ENCODE results near the gene LPP.

Gene LPP

DNA sequence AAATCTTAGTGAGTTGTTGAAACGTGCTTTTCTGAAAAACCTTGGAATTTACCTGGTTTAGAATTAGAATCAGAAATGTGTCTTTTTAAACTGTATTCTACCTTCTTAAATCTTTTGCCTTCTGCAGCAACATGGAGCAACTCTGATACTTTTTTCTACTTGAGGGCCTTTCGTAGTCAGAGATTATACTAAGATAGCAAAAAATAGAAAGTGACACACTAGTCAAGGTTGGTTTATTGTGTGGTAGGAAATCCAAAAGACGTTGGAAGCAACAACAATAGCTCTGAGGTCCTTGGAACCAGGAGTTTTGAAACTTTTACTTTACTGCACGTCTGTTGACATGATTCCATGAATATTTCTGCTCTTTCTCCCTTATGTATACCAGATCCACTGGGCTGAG, 294.9 kb downstream of the LPP start:
- no peak for DNase-seq

DNA sequence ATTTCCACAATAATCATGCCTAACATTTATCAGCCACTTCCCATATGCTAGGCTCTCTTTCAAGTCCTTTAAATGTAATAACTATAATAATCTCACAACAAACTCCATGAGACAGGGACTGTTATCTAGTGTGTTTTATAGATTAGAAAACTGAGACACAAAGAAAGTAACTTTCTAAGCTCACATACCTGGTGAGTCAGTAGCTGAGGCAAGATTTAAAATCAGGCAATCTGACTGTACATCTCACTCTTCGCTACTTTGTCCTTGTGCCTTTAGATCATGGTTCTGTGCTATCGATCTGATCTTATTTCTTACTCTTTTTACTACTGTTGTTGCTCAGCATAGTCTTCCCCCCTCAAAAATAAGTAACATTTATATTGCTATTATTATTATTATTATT, 295.5 kb downstream of the LPP start:
- no peak for DNase-seq

DNA sequence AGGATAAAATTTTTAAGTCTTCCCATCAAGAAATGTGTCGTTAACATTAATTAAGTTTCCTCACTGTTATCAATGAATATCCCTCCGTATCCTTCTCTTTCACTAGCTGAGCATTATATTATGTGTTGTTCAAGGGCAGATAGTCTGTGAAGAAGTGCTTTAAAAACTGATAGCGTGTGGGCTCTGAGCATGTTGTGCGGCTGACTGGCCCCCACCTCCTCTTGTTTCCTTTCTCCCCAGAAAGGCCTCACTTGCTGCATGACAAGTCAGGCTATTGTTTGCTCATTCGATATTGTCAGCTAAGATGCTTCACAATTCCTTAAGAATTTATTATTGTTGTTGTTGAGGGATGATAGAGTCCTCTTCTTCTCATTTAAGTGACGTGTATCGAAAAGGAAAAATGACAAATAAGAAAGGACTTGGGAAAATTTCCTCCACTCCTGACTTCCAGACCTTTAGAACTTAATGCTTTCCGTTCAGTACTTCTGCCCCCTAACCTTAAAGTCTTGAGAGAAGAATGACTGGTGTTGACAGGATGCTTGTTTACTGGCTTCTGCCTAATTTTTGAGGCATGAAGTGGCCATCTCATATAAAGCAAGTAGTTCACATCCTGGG, 298.3 kb downstream of the LPP start:
- DNase-seq, result no peak

DNA sequence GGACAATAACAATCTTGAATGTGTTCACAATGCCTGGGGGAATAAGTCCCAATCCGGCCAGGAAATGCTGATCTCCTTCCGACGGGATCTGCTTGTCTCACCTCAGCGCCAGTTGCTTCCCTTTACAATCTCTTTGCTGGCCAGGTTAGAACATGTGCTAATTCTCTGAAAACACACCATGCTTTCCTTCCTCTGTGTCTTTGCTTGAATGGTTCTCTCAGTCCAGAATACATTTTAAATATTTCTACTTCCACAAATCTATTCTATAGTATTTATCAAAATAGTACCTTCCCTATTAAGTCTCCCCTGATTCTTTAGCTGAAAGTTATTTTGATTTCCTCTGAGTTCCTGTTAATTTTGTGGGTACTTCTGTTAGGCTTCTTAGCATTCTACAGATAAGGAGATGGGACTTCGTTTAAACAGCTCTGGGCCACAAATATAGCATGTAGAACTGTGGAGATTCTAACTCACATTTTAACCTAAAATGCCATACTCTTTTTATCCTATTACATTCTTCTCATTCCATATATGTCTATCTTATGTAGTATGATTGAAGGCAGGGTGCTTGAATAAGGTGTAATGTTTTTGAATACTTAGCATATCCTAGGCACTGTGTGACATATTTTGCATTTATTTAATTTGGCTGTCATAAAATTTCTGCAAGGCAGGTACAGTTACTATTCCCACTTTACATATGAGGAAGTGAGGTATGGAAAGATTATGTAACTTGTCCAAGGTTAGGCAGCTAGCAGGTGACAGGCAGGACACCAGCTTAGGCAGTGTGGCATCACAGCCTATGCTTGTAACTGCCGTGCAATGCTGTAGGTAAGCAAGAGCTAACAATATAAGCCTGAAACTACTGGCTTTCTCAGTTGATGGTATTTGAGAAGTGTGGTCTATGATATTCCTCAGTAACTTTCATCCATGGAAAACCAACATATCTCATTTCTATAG, 299.8 kb downstream of the LPP start:
- no peak for DNase-seq

DNA sequence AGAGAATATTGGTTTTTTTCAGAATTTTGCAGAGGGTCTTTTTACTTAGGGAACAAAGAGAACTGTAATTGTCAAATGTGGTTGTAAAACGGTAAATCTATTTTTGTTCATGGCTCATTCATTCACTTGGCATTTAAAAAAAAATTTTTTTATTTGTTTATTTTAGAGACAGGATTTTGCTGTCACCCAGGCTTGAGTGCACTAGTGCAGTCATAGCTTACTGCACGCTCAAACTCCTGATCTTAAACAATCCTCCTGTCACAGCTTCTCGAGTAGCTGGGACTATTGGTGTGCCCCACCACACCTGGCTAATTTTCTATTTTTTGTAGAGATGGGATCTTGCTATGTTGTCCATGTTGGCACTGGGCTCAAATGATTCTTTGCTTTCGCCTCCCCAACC, 301.8 kb downstream of the LPP start:
- DNase-seq, result no peak

DNA sequence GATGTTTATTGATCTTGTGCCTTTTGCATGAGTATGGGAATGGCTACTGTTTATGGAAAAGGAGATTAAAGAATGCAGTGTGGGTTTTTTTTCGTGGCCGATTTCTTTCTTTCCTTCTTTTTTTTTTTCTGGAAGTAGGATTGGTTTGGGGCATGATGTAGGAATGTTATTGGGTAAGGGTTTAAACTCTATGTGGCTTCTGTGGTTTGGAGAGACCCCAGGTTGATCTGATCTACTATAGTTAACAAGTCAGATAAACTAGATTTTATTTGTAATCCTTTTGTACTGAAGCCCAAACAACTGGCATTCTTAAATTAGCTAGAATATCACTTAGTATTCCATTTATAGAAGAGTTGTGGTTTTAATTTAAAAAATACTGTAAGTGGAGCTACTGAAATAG, 304.8 kb downstream of the LPP start:
- DNase-seq, result peak; percentile 55

DNA sequence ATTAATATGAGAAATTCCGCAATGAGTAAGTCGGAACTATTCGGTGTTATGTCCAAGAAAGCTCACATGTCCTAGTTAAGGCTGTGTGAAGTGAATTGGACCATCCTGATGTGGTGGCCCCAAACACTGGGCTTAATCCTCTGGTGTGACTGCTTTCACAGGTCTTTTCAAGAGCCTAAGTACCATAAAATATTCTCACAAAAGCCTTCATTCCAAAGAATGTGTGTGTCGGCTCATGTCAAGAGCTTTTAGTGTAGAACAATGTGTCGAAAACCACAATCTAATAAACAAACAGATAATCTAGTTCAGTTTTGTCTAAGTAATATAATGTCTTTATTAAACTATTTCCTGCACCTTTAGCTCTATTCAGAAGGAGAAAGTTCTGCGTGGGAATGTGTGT, 311.4 kb downstream of the LPP start:
- no peak for DNase-seq

DNA sequence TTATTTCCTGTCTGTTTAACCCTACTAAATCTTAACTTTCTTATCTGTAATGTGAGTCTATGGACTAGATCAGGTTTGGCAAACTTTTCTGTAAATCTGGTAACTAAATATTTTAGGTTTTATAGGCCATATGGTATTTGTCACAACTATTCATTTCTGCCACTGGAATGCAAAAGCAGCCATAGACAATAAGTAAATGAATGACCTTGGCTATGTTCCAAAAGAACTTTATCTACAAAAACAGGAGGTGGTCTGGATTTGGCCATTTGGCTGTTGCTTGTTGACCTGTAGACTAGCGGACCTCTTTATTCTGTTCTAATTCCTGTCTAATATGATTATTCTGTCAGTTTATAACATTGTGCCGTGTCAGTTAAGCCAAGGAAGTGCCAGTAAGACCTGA, 314.2 kb downstream of the LPP start:
- no peak for DNase-seq

DNA sequence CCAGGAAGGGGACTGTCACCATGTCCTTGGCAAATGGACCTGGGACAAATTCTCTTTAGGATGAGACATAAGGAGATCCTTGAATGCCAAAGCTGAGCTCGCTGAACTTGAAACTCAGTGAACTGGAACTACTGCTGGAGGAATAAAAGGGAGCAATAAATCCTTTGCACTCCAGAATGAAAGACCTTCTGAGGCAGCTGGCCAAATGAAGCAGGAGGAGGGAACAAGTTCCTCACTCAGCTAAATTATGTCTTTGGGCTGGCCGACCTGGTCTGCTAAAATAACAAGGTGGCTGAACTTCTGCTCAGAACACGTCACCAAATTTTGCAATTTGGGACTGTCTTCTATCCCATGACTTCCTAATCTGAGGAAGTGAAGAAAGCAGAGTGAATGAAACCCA, 314.7 kb downstream of the LPP start:
- no peak for DNase-seq

DNA sequence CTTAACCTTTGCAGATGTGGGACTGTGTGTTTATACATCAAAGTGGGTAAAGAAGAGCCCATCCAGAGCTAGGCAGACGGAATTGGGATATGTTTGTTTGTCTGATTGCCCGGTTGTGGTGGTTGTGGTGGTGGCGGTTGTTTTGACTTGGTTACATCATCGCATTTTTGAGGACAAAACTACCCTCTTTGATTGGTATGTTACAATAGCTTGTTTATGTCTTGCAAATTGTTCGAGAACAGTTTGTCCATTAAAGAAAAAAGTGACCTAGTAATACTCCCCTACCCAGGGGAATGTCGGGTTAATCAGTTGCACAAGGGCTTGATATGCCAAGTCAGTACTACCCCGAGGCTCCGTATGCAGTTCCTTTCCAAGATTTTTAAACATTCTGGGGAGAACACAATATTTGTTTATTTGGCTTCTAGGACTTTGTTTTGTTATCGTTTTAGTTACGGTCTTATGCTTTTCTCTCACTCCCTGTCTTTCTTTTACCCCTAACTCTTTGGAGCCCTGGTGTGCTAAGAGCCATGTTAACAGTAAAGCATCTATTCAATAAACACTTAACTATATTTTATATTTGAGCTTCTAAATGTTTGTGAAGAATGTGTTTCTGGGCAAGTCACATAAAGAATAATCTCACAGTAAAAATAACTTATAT, 315.4 kb downstream of the LPP start:
- no peak for DNase-seq

DNA sequence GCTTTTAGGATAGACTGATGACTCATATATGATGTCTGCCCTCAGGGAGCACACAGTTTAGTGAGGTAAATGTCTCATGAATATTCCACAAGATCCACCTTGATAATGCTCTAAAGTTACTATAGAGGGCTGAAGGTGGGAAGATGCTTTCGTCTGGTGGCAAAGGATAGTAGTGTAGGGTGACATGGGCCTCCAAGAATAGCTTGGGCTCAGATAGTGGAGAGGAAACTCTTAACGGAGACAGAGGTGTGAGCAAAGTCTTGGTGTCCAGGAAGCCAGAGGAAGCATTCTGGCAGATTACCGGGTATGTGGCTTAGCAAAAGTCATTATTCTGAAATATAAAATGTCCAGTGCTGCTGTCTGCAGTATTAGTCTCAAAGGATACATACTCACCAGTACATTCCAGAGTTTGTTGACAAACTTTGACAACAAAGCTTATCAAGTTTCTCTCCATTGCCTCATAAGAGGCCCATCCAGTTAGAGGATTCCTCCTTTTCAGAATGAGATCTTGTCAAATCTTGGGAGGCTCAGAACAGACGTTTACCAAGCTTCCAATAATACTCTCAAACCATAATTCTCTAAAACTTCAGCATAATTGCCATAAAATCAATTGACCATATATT, 316.7 kb downstream of the LPP start:
- DNase-seq, result no peak

DNA sequence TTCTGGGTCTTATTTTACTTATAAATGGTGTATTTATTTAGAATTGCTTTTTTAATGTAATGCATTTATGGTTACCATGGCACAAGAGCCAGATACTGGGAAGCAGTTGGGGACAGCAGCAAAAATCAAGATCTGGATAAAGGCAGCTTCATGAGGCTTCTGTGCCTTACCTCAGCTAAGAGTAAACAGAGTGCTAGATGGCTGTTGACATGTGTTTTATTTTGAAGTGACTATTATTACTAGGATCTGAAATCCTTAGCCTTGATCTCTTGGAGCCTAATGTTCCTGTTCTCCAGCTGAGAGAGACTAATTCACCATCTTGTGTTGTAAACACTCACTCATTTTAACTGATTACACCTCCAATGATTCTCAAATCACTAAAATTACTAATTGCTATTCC, 317.8 kb downstream of the LPP start:
- DNase-seq, result no peak

DNA sequence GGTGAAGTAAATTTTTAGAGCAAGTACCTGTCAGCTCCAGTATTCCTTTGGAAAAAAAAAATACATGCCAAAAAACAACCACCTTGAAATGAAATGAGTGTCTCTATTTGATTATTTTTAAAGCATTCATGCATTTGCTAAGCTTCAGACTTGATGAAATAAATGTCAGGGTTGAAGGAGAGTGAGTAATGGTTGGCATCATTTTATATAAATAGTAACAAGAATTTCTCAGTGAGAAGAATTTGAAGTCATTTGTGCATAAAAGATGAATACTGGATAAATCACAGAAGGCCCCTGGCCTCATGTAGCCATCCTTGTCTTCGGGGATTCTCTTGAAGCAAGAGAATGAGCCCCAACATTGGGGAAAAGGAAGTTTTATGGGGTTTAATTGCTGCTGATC, 318.4 kb downstream of the LPP start:
- peak; percentile 55 for DNase-seq

DNA sequence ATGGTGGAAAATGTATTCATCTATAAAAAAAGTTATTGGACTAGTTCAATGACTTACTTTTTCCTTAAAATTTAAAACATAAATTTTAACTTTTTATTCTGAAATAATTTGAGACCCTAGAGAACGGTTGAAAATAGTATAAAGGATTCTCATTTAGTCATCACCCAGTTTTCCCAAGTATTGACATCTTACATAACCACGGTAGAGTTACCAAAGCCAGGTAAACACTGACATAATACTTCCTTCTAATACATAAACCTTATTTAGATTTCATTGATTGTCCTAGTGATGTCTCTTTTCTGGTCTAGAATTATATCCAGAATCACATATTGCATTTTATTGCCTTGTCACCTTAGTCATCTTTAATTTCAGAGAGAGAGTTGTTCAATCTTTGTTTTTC, 319.1 kb downstream of the LPP start:
- DNase-seq, result no peak

DNA sequence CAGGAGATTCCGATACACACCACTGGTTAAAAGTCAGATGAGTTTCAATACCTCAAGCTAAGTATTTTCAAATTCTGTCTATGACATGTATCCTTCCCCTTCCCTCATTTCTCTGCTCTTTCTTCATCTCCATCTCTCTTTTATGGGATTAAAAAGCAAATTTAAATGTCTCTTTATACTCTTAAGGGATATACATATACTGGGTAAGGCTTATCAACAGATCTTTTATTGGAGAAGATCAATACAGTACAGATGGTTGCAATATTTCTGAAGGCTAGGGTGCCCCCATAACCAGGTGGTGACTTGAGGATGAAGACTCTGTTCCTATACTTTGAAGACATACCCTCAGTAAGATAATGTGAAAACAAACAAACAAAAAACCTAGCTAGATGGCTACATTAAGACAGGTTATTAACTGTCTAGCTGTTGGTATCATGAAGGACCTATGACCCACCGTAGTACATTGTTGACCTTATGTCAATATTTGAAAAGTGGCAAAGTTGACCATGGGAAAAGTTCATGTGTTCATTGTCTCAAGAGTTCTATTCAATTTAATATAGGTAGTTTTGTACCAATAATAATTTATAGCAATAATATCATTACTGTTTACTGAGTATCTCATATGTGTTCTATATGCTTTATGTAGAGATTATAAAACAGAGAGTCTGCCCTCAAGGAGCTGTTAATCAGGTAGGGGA, 319.8 kb downstream of the LPP start:
- DNase-seq, result no peak

DNA sequence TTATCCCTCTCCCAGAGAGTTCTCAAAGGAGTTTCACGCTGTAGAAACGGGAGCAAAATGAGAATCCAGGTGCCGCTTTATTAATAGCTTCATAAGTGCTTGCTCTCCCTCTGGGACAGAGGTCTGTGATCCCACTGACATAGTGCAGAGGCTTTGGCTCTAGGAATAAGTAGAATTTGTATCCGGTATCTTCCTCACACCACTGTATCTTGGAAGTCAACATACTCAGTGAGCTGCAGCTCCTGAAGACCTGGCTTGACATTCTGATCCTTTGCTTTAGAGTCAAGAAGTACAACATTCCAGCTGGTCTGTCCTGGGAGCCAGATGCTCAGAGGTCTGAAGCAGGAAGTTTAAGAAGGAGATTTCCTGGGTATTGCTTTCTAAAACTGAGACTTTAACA, 323.0 kb downstream of the LPP start:
- DNase-seq, result no peak

DNA sequence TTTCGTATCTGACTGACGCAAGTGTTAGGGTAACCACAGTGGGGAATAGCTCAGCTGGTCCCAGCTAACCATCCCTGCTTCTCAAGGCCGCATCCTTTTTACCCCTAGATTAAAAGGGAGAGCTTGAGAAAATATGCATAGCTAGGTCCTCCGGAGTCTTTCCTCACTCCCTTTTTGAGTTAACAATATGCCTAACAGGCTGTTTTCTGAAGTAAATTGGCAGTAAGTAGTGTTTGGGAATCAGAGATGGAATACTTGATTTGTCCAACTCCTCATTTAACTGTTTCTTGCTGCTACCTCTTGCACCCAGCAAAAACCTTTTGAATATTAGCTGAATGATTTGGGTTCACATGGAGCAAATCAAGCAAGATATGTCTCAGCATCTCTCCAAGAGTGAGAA, 326.1 kb downstream of the LPP start:
- no peak for DNase-seq

DNA sequence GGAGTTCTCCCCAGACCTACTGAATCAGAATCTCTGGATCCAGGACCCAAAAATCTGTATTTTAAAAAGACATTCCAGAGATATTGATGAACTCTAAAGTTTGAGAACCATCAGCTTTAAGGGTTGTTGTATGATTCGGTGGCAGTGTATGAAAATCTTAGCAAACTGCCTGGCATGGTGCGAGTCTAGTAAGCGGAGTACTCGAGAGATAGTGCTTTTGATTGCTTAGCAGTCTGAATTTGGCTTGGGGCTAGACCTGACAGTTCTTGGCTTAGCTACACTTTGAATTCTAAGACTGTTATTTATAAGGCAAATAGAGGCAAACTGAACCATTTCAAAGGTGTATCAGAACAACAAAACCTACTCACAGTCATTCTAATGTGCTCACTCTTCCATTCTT, 329.0 kb downstream of the LPP start:
- no peak for DNase-seq

DNA sequence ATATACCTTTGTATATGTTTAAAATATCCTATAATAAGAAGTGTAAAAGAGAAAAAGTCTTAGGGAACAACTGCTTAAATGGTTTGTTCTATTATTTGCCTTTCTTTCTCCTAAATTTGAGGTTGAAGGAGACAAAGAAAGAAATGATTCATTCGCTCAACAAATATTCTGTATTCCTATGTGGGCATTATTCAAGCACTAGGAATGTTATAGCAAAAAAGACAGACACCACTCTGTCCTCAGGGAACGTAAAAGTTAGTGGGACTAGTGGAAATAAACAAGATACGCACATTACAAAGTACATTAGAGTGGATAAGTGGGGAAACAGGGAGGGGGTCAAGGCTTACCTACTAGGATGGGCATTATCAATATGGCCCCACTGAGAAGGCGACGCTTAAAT, 332.2 kb downstream of the LPP start:
- DNase-seq, result peak; percentile 75

DNA sequence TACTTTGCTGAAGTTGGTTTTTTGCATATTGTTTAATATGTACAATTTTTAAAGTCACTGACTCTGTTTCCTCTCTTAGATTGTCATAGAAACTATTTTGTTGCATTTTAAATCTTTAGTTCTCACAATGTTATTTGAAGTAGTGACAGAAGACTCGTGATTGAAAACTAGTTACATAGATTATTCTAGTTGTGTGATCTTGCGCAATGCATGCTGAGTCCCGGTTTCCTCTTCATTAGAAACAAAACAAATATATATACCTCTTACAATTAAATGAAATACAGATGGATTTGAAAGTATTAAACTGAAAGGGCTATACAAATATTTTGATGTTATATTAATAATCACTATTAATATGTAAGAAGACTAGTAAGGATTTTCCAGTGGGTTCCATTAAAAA, 333.0 kb downstream of the LPP start:
- DNase-seq, result no peak

DNA sequence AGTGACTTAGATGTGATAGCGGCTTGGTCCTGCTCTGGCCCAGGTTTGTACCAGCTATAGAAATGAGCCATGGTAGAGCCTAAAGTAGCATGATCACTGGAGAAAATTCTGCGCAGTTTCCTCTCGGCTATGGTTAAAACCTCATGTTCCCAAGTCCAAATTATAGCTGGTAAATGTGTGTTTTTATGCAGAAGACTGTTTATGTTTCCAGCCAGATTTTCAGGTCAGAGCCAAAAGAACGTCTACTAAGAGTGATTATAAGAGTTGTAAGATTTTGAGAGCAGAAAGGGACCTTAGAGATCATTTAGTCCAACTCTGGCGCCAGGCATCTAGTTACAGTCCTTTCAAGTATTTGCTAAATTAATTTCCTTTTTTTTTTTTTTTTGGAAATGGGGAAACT, 333.7 kb downstream of the LPP start:
- no peak for DNase-seq

DNA sequence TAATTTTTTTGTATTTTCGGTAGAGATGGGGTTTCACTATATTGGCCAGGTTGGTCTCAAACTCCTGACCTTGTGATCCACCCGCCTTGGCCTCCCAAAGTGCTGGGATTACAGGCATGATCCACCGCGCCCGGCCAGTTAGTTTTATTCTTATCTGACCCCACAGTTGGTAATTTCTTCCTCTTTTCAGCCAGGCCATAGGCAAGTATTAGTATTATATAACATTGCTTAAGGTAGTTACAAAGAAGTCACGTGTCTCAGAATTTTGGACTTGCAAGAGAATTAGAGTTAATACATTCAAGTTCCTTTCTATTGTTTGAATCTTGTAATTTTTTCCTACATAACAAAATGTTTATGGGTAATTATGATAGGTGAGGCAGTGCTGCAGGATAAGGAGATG, 334.8 kb downstream of the LPP start:
- DNase-seq, result no peak
